Amniotic epithelial cell (primary cell): ENCODE results near the gene VRK3.
"Not testable (repeated sequence)": the region's sequence is repeated elsewhere in the genome, so short reads cannot be mapped to it uniquely, and the experiment has no call there.

ENCODE experiments used
- DNase-seq: peaks from one replicate; pipeline ENCODE4 v3.0.0-alpha.2; 2010; ENCODE audit warnings: low read depth

The VRK3 gene, protein sequence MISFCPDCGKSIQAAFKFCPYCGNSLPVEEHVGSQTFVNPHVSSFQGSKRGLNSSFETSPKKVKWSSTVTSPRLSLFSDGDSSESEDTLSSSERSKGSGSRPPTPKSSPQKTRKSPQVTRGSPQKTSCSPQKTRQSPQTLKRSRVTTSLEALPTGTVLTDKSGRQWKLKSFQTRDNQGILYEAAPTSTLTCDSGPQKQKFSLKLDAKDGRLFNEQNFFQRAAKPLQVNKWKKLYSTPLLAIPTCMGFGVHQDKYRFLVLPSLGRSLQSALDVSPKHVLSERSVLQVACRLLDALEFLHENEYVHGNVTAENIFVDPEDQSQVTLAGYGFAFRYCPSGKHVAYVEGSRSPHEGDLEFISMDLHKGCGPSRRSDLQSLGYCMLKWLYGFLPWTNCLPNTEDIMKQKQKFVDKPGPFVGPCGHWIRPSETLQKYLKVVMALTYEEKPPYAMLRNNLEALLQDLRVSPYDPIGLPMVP

DNA sequence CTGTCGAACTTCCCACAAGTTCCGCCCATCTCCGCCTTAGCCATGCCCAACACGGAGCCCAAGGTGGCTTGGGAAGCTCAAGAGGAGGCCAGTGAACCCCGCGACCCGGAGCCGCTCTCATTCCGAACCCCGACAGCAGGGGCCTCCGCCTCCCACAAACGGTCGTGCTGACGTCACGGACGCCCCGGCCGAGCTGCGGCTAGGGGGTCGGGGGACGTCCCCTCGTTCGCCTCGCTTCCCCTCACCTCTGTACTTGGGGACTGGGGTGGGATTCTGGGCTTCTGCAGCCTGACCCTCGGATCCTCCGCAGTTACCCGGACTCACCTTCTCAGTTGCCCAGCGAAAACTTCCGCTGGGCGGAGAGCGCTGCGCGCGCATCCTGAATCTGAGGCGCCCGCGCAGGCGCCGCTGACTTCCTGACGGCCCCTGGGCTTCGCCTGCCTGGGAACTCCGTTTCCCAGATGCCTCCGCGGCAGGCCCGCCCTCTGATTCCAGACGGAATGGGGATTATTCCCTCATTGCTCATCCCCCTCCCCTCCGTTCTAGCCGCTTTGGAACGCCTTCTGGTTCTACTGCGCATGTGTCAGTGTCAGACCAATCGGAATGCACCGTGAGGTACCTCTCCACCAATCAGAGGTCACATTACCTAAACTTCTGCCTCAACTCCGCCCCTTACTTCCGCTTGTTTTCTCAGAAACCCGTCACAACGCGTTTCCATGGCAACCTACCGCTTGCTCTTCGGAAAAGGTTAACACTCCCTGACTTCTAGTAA lies at the start of gene VRK3:
VRK3 (minus strand) TSS at position 351 of the 772 bp plus-strand sequence. CDS start 9,210 bp downstream, outside the sequence.
- peak; percentile 100 for DNase-seq

DNA sequence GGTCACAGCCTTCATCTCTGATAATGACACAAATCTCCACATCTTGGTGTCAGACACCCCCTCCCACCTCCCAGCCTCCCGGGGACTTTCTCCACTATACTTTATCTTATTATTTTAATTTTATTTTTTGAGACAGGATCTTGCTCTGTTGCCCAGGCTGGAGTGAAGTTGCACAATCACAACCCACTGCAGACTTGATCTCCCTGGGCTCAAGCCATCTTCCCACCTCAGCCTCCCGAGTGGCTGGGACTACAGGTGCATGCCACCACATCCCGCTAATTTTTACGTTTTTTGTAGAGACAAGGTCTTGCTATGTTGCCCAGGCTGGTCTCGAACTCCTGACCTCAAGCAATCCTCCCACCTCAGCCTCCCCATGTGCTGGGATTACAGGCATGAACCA lies 43.2 kb upstream of the VRK3 start:
- DNase-seq = not testable (repeated sequence)

DNA sequence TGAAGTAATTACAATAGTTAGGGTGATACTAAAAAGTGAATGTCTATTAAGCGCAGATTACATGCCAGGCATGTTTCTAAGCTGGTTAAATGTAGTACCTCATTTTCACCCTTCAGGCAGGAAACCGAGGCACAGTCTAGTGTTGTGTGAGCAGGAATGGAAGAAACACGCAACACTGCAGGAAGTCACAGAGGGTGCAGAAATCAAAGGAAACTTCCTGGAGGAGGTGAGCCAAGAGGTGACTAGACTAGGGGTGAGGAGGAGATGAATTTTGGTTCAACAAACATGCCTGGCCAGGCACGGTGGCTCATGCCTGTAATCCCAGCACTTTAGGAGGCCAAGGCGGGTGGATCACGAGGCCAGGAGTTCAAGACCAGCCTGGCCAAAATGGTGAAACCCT lies 42.4 kb upstream of the VRK3 start:
- no peak for DNase-seq

DNA sequence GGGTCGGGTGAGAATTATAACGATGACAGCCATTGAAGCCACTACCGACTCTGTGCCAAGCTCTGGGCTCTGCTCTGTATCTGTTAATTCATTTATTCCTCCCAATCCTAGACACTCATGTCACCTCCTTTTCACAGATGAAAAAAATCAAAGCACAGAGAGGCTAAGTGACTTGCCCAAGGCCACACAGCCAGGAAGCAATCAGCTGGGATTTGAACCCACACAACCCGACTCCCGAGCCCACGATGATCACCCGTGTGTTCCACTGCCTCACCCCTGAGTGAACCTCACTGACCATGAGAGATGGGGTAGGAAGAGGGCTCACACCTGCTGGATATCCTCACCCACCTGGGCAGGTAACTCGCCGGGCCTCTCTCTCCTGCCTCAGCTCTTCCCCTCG lies 40.8 kb upstream of the VRK3 start:
- DNase-seq = no peak

DNA sequence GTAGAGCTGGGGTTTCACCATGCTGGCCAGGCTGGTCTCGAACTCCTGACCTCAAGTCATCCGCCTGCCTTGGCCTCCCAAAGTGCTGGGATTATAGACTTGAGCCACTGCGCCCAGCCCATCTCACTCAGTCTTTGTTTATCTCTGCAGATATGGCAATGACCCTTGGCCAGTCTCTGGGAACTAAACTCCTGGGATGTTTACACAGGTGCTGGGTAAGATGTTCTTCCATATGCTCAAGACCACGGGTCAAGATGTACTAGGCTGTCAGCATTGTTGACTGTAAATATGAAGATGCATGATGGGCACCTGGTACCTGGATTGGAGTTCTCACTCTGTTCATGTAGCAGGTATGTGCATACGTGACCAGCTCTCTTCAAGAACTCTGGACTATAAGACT lies 36.5 kb upstream of the VRK3 start:
- no peak for DNase-seq

DNA sequence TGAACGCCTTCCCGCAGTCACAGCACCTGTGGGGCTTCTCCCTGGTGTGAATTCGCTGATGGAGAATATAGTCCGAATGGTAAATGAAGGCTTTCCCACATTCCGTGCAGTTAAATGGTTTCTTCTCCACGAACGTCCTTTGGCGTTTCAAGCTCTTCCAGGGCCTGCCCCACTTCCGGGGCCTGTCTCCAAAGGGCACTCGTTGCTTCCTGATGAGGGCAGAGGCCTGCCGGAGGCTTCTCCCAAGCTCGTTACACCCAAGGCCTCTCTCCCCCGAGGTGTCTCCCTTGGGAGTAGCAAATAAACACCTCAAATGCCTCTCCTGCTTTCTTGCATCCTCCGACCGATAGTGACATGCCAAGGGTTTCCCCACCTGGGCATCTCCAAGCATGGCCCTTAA lies 34.9 kb upstream of the VRK3 start:
- DNase-seq = no peak

DNA sequence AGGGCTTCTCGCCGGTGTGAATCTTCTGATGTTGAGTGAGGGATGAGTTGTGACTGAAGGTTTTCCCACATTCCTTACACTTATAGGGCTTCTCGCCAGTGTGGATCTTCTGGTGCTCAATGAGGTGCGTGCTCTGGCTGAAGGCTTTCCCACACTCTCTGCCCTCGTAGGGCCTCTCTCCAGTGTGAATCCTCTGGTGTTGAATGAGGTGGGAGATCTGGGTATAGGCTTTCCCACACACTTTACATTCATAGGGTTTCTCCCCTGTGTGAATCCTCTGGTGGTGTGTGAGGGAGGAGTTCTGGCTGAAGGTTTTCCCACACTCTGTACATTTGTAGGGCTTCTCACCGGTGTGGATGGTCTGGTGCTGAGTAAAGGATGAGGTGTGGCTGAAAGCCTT lies 33.9 kb upstream of the VRK3 start:
- no peak for DNase-seq

DNA sequence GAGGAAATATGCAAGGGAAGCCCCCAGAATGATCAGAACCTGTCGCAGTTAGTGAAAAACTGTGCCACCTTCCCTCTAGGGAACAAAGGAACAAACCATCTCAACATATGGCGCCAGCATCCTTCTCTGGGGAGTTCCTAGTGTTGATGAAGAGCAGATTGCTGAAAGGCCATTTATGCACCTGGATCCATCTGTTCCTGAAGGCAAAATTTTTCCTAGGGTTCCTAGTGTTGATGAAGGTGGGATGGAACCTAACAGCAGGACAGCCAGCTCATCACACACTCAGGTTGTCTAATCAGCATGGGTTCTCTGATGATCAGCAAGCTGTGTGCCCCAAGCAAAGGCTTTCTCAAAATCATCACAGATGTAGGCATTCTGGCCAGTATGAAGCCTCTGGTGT lies 33.3 kb upstream of the VRK3 start:
- no peak for DNase-seq

DNA sequence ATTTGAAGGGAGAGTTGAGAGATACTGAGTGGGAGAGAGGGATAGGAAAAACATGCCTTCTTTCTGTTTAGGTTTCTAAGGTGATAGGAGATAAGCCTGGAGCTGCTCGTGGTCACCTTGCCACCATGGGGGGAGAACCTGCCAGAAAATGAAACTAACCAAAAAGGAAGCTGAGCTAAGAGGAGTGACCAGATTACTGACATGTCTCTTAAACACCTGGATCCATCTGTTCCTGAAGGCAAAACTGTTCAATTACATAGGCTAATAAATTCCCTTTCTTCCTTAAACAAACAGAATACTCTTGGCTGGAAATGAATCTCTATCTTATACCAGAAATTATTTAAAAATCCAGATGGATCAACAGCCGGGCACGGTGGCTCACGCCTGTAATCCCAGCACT lies 27.9 kb upstream of the VRK3 start:
- DNase-seq = no peak

DNA sequence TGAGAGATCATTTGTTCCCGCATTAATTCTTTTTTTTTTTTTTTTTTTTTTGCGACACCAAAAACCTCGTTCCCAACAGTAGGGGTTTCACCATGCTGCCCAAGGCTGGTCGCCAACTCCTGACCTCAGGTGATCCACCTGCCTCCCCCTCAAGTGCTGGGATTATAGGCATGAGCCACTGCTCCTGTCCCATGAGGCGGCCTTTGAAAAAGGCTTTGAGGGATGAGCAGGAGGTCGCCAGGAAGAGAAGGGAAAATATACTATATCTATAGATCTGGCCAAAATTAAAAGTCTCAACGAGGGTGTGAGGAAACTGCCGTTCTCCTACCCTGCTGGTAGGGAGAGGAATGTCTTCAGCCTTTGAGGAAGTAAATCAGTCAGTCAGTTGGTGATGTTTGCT lies 26.8 kb upstream of the VRK3 start:
- no peak for DNase-seq

DNA sequence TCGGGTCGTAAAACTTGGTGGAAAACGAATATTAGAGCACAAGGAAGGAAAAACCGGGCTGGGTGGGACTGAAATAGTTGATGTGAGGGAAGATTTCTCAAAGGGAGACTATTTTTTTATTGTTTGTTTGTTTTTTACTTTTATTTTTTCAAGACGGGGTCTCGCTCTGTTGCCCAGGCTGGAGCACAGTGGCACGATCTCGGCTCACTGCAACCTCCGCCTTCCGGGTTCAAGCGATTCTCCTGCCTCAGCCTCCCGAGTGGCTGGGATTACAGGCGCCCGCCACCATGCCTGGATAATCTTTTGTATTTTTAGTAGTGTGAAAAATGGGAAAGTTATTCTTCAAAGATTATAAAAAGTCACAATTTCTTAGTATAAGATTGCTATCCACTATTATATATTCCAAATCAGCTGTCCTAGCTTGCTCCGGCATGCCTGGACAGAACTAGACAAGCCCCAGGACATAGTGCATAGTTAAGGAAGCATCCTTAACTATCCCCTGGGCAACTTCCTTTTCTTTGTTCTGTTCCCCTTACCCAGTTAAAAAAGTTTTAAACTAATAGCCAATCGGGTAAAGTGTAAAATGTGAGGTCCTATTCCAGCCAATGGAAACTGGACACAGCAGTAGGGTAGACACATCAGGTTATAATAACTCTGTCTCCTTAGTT lies 26.2 kb upstream of the VRK3 start:
- DNase-seq = not testable (repeated sequence)

DNA sequence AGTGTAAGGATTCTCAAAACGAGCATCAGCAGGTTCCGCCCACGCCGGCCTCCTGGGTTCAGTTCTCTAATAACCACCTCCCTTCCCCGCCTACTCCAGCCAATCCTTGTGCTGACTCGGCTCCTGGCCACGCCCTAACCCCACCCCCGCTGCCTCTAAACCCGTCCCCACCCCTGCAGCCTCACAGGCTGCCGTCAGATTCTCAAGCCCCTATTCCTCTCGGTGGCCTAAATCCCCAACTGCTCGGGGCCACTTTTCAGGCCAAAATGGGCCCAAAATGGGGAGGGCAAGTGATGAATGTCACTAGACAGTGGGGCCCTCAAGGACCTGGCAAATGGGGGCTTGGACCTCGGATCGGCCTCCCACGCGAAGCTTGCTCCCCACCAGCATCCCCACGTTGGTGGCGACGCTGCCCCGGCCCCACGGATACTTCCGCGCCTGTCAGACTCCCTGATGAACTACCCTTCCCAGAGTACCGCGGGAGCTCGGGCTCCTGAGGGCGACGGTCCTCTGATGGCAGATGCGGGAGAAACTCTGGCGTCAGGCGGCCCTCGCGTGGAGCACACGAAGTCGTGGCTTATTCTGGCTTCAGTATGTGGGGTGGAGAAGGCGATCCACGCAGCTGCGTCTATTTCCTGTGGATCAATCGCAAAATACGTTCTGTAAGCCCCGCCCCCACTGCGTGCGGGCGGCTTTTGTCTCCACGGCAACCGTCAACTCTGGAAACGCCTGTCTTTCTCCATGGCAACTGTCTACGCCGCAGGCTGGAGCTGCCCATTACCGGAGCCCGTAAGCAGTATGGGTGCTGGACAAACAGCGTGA lies 25.4 kb upstream of the VRK3 start:
- DNase-seq = peak; percentile 58

DNA sequence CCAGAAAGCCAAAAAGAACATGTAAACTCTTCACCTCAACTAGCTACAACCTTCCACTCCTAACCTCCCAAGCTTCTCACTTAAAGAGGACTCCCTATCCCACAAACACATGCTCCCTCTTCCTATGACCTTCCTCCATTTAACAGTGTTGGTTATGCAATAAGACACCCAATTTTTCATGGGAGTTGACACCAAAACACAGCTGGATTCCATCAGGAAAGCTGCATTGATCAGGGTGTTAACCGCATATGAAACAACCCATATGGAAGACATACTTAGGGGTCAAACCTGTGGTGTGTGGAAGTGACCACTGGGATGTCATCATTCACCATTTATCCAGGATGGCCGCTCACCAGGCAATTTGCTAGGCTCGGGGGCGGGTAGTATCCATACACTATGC lies 22.5 kb upstream of the VRK3 start:
- DNase-seq = no peak

DNA sequence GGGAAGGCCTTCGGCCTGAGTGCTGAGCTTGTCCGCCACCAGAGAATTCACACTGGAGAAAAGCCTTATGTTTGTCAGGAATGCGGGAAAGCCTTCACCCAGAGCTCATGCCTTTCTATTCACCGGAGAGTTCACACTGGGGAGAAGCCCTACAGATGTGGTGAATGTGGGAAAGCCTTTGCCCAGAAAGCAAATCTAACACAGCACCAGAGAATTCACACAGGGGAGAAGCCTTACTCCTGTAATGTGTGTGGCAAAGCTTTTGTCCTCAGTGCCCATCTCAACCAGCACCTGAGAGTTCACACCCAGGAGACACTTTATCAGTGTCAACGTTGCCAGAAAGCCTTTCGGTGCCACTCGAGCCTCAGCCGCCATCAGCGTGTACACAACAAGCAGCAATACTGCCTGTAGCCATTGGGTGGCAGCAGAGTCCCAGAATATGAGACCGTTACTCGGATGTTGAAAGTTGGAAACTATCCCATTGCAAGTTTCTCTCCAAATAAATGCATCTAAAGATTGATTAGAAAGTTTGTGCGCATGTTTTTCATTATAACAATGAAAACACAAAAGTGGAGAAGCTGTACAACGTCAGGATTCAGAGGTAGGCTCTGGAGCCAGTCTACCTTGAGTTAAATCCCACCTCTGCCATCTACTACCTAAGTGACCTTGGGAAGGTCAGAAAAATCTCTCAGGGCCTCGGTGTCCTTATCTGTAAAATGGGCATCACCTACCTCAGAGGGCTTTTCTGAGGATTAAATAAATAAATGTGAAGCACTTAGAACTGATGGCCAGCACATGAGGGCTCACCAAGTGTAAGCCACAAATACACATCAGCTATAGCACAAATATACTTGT lies 21.7 kb upstream of the VRK3 start:
- no peak for DNase-seq

DNA sequence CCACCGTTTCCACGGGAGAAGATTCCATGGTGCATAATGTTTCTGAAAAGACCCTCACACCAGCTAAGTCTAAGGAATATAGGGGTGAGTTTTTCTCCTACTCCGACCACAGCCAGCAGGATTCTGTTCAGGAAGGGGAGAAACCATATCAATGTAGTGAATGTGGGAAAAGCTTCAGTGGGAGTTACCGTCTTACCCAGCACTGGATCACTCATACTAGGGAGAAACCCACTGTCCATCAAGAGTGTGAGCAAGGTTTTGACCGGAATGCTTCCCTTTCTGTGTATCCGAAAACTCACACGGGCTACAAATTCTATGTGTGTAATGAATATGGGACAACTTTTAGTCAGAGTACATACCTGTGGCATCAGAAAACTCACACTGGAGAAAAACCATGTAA lies 19.8 kb upstream of the VRK3 start:
- no peak for DNase-seq

DNA sequence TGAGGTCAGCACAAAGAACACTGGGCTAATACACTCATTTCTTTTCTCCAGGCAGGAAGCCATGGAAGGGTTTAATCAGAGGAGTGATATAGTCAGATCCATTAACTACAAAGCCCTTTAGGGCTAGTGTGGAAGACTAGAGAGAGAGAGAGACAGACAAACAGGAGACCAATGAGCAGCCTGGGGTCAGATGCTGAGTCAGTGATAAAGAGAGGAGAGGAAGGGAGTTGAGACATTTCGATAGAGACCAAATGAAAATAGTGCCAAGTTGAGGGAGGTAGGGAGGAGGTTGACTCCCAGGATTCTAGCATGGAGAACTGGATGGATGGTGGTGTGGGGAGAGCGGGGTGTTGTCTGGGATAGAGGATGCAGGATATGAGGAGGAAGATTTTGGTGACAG lies 18.8 kb upstream of the VRK3 start:
- DNase-seq = no peak

DNA sequence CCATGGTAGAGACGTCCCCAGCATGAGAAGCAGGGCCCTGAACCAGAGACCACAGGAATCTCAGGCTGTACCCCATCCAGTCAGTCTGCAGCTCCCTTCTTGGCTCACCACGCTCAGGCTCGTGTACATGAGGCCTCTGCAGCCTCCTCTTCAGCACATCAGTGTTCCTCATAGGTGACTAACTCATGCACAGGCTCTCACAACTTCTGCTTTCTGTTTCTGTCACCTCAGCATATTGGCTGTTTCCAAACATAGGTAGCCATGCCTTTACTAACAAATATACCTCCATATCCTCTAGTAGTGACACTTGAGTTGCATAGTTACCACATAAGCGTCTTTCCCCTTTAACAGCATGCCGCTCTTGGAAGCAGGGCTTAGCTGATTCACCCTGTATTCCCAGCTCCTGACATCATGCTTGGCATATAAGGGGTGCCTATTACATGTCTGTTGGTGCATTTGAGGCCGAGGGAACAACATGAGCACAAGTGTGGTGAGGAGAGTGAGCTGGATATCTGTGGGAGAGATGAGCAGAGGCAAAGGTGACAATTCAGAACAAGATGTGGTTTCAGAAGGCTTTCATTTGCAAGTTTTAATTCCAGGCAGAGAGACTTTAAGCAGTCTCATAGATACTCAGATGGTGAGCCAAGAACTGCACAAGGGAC lies 17.3 kb upstream of the VRK3 start:
- no peak for DNase-seq

DNA sequence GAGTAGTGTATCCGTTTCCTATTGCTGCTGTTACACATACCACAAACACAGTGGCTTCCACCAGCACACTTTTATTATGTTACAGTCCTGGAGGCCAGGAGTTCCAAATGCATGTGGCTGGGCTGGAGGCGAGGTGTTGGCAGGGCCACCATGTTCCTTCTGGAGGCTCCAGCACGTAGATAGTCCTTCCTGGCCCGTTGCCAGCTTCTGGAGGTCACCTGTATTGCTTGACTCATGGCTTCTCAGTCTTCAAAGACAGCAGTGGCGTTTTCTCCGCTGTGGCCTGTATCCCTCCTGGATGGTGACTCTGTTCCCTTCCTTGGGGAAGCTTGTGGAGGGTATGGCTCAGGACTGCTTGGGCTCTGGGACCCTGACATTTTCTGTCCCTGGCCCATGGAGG lies 15.8 kb upstream of the VRK3 start:
- DNase-seq = no peak

DNA sequence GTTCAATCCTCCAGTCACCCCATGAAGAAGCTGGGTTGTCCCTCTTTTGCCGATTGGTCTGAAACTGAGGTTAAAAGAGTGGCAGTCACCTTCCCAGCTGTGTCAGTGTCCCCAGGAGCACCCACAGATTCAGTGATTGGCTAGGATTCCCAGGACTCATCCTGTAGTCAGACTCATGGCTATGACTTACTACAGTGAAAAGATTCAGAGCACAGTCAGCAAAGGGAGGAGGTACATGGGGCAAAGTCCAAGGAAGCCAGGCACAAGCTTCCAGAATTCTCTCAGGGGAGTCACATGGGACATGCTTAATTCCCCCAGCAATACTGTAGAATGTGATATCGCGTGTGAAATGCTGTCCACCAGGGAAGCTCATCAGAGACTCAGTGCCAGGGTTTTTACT lies 14.8 kb upstream of the VRK3 start:
- no peak for DNase-seq

DNA sequence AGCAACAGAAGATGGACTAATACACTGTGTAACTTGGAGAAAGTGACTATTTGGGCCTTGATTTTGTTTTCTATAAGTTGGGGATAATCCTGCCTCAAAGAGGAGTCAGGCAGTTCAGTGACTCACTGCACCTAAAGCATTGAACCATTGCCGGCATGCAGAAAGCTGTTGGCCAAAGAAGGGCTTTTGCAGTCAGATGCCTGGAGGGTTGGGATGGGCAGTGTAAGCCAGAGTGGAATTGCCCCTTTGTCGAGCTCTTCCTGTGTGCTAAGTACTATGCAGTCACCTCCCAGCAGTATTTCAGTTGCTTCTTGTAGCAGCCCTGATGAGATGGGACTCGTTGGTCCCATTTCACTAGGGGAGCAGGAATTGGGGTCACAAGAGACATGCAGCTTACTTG lies 11.7 kb upstream of the VRK3 start:
- no peak for DNase-seq
